HepG2 (cell line): ENCODE results near the gene PDRG1. TPM values are rescaled to one million over a fixed set of nuclear protein-coding genes. Genes with fewer than 3 reads are reported as not detected.

Experiments
- ATF7 ChIP-seq, 2 experiments: fragments of 450-650 bp in 1 of 2; sonication (generic) in 1 of 2; formaldehyde crosslinking in 1 of 2; IDR thresholded peaks; 2 replicates each; pipeline versions ENCODE4 v1.4.0 to v1.6.1; 2016 to 2020; ENCODE audit warnings: antibody characterized with exemption in 1 of 2, mild to moderate bottlenecking in 1 of 2, missing genetic modification reagents in 1 of 2
- CHD4 ChIP-seq: fragments of 200-600 bp; sonication (generic); IDR thresholded peaks from 2 replicates; pipeline ENCODE4 v1.7.0; 2017; ENCODE audit warnings: mild to moderate bottlenecking, low read length, borderline replicate concordance
- ETV5 ChIP-seq: IDR thresholded peaks from 2 replicates; pipeline ENCODE4 v1.6.1; 2018; ENCODE audit warnings: missing biosample characterization, missing genetic modification reagents, inconsistent platforms, borderline replicate concordance
- FOXM1 ChIP-seq: sonication (generic); formaldehyde crosslinking; IDR thresholded peaks from 2 replicates; pipeline ENCODE4 v1.5.0; 2020; ENCODE audit warnings: missing genetic modification reagents
- HCFC1 ChIP-seq: fragments of 150-350 bp; IDR thresholded peaks from 2 replicates; pipeline ENCODE4 v1.6.1; 2014; ENCODE audit warnings: low read depth, low read length
- MAX ChIP-seq: IDR thresholded peaks from 2 replicates; pipeline ENCODE4 v1.6.1; 2012; ENCODE audit warnings: inconsistent platforms
- MZF1 ChIP-seq: sonication (generic); formaldehyde crosslinking; IDR thresholded peaks from 2 replicates; pipeline ENCODE4 v1.8.1; 2023; ENCODE audit warnings: mild to moderate bottlenecking, missing genetic modification reagents, borderline replicate concordance
- PREB ChIP-seq: sonication (generic); formaldehyde crosslinking; IDR thresholded peaks from 2 replicates; pipeline ENCODE4 v1.4.0; 2020; ENCODE audit warnings: missing genetic modification reagents
- TAF15 ChIP-seq: fragments of 200-400 bp; formaldehyde crosslinking; IDR thresholded peaks from one replicate; pipeline ENCODE4 v1.6.1; 2018; ENCODE audit warnings: mild to moderate bottlenecking, low read depth, low read length; ENCODE audit not compliant: poor library complexity, severe bottlenecking
- TBX2 ChIP-seq: sonication (generic); formaldehyde crosslinking; IDR thresholded peaks from 2 replicates; pipeline ENCODE4 v1.5.0; 2020; ENCODE audit warnings: missing genetic modification reagents, mild to moderate bottlenecking, borderline replicate concordance
- ZNF431 ChIP-seq: sonication (generic); formaldehyde crosslinking; IDR thresholded peaks from 2 replicates; pipeline ENCODE4 v1.9.0; 2022; ENCODE audit warnings: missing genetic modification reagents, low read depth, mild to moderate bottlenecking, borderline replicate concordance
- ZNF543 ChIP-seq: sonication (generic); formaldehyde crosslinking; IDR thresholded peaks from 2 replicates; pipeline ENCODE4 v1.4.0; 2020; ENCODE audit warnings: mild to moderate bottlenecking, missing genetic modification reagents
- ZNF652 ChIP-seq: IDR thresholded peaks from 2 replicates; pipeline ENCODE4 v1.6.1; 2016; ENCODE audit warnings: low read depth, borderline replicate concordance
- polyA plus RNA-seq, 8 experiments: library from polyadenylated mRNA; depleted of rRNA in 3 of 8; stranded (reverse) in 7 of 8; unstranded in 1 of 8; fragments of >200 nt; fragmentation: Illumina TruSeq in 4 of 8; extraction: Trizol in 4 of 8; gene quantifications; 2 replicates each; pipeline versions ENCODE4 v1.2.1 to v1.2.3, GENCODE V29; 2011 to 2016; ENCODE audit warnings: low read depth in 4 of 8, missing spikeins in 1 of 8, mixed read lengths in 1 of 8; ENCODE audit not compliant: insufficient read depth in 1 of 8
- total RNA-seq, 5 experiments: library from RNA; depleted of rRNA; stranded (reverse); fragments of >200 nt; fragmentation: Illumina TruSeq; extraction: Trizol; gene quantifications; 2 replicates each; pipeline ENCODE4 v1.2.3, GENCODE V29; 2016; ENCODE audit warnings: low read depth in 1 of 5
- TF ChIP-seq, protein P1 (sequence below): sonication (generic); formaldehyde crosslinking; IDR thresholded peaks from 2 replicates; pipeline ENCODE4 v1.4.0; 2020; ENCODE audit warnings: missing genetic modification reagents
- TF ChIP-seq, protein P2 (sequence below): sonication (generic); formaldehyde crosslinking; IDR thresholded peaks from 2 replicates; pipeline ENCODE4 v1.5.0; 2020; ENCODE audit warnings: mild to moderate bottlenecking, missing genetic modification reagents, borderline replicate concordance
- TF ChIP-seq, protein P3 (sequence below): sonication (generic); formaldehyde crosslinking; conservative IDR thresholded peaks from 2 replicates; pipeline ENCODE4 v1.4.0; 2020; ENCODE audit warnings: missing genetic modification reagents

Gene PDRG1
- total and polyA plus RNA-seq, 2 of the 13 experiments (the other 11 are each of a cell fraction or from before 2014, with no cell fraction given): 16.6 to 18.0 TPM

DNA sequence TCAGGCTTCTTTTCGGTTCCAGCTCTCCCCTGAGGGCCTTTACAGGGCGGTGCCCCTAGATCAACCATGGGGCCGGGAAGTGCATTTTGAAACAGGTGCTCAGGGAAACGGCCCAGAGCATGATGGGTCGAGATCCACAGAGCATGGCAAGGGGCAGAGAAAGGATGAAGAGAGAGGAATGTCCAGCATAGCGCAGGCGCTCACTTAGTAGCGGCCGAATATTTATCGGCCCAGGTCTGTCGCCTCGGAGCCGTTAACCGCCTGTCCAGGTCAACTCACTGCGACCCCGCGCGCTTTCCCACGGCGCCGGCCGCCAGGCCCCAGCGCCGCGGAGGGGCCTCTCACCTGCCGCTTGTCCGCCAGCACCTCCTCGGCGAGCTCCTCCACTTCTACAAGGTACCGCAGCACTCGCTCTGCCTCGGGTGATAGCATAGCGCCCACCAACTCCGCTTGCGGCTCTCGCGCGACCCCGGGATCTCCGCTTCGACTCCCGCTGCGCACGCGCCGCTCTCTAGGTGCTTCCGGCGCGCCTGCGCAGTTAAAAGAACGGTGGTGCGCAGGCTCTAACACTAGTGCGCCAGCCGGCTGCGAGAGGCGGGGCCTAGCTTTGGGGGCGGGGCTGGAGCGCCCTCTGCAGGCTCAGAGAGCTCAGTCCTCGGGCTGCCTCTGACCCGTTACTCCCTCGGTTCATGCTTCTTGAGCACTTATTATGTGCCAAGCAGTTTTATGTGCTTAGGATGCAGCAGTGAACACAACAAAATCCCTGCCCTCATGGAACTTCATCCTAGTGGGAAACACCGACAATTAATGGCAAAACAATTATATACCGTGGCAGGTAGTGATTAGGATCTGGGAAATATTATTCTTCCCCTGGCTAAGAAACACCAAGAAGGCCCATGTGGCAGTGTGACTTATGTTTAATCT is at the start of gene PDRG1 (continued):
- TF ChIP-seq, protein P1, sequence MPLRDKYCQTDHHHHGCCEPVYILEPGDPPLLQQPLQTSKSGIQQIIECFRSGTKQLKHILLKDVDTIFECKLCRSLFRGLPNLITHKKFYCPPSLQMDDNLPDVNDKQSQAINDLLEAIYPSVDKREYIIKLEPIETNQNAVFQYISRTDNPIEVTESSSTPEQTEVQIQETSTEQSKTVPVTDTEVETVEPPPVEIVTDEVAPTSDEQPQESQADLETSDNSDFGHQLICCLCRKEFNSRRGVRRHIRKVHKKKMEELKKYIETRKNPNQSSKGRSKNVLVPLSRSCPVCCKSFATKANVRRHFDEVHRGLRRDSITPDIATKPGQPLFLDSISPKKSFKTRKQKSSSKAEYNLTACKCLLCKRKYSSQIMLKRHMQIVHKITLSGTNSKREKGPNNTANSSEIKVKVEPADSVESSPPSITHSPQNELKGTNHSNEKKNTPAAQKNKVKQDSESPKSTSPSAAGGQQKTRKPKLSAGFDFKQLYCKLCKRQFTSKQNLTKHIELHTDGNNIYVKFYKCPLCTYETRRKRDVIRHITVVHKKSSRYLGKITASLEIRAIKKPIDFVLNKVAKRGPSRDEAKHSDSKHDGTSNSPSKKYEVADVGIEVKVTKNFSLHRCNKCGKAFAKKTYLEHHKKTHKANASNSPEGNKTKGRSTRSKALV: peak; percentile 84
- peak; percentile 73 for TF ChIP-seq ZNF431
- TF ChIP-seq MZF1 (CRISPR knock-in tag): no peak
- TF ChIP-seq PREB (CRISPR knock-in tag): 0 out of 2 replicates have a peak, but pooled peaks have one; percentile 84
- TF ChIP-seq FOXM1: peak; percentile 59; the same call in 1 of the 2 replicates
- TF ChIP-seq ETV5 (CRISPR knock-in tag): peak; percentile 74
- TF ChIP-seq MAX: peak; percentile 91
- TF ChIP-seq, protein P2, sequence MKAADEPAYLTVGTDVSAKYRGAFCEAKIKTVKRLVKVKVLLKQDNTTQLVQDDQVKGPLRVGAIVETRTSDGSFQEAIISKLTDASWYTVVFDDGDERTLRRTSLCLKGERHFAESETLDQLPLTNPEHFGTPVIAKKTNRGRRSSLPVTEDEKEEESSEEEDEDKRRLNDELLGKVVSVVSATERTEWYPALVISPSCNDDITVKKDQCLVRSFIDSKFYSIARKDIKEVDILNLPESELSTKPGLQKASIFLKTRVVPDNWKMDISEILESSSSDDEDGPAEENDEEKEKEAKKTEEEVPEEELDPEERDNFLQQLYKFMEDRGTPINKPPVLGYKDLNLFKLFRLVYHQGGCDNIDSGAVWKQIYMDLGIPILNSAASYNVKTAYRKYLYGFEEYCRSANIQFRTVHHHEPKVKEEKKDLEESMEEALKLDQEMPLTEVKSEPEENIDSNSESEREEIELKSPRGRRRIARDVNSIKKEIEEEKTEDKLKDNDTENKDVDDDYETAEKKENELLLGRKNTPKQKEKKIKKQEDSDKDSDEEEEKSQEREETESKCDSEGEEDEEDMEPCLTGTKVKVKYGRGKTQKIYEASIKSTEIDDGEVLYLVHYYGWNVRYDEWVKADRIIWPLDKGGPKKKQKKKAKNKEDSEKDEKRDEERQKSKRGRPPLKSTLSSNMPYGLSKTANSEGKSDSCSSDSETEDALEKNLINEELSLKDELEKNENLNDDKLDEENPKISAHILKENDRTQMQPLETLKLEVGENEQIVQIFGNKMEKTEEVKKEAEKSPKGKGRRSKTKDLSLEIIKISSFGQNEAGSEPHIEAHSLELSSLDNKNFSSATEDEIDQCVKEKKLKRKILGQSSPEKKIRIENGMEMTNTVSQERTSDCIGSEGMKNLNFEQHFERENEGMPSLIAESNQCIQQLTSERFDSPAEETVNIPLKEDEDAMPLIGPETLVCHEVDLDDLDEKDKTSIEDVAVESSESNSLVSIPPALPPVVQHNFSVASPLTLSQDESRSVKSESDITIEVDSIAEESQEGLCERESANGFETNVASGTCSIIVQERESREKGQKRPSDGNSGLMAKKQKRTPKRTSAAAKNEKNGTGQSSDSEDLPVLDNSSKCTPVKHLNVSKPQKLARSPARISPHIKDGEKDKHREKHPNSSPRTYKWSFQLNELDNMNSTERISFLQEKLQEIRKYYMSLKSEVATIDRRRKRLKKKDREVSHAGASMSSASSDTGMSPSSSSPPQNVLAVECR (CRISPR knock-in tag): peak; percentile 93
- no peak for TF ChIP-seq ZNF652
- TF ChIP-seq TBX2 (CRISPR knock-in tag): peak; percentile 84
- peak; percentile 59 for TF ChIP-seq HCFC1
- TF ChIP-seq TAF15: peak; percentile 97
- TF ChIP-seq ZNF543 (CRISPR knock-in tag): 0 out of 2 replicates have a peak, but pooled peaks have one; percentile 49
- TF ChIP-seq, protein P3, sequence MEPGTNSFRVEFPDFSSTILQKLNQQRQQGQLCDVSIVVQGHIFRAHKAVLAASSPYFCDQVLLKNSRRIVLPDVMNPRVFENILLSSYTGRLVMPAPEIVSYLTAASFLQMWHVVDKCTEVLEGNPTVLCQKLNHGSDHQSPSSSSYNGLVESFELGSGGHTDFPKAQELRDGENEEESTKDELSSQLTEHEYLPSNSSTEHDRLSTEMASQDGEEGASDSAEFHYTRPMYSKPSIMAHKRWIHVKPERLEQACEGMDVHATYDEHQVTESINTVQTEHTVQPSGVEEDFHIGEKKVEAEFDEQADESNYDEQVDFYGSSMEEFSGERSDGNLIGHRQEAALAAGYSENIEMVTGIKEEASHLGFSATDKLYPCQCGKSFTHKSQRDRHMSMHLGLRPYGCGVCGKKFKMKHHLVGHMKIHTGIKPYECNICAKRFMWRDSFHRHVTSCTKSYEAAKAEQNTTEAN (CRISPR knock-in tag): peak; percentile 78; the same call in 1 of the 2 replicates
- TF ChIP-seq ATF7 (IDR thresholded peaks at IDR 0.05): no peak
- no peak for TF ChIP-seq ATF7 (CRISPR knock-in tag; IDR thresholded peaks at IDR 0.05)
- 0 out of 2 replicates have a peak, but pooled peaks have one; percentile 15 for TF ChIP-seq CHD4
